ENCODE results near the gene EHF.

DNA sequence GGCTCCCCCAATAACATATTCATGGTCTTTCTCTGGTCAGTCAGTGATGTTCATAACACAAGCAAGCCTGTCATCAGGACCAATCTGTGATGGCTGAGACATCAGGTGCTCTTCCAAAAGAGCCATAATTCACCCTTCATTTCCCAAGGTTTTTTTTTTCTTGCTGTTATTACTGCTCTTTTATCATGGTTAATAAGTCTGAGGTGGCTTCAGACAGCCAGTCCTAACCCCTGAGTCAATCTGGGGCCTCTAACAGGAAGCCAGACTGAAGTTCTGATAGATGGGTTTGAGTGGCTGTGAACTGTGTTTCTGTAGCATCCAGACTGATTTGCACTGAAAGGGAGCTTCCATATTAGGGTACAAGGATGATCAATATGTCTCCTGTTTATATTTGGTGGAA, 8.8 kb downstream of the EHF start:
- TF ChIP-seq POLR2A (IDR thresholded peaks at IDR 0.05) (no peak), EP300 (IDR thresholded peaks at IDR 0.05) (no peak), CTCF (IDR thresholded peaks at IDR 0.05) (no peak), POLR2AphosphoS5 (IDR thresholded peaks at IDR 0.05) (no peak)

Measured in stomach (tissue), 4 donors.